GM12878 (cell line): ENCODE measurements around the gene NPDC1. TPM values are rescaled to one million over a fixed set of nuclear protein-coding genes. Genes with fewer than 3 reads are reported as not detected.

Experiments used
- ATAC-seq: fragments of 200-7000 bp; cut with Tn5 transposase; 3 replicates; pipeline ENCODE4 v1.9.1; 2020; ENCODE audit warnings: mild to moderate bottlenecking, moderate library complexity
- BruUV-seq: library from RNA; stranded (reverse); fragments of 400-500 nt; replicated peaks from 2 replicates; lab custom pipeline; 2021; lab: Mats Ljungman, UMichigan
- CTCF ChIA-PET: fragments of 300-600 bp; sonication (Branson Sonifier 250); formaldehyde crosslinking; extraction: SDS; loops from one replicate; lab custom pipeline; 2021; ENCODE audit warnings: inconsistent platforms; lab: Yijun Ruan, JAX
- POLR2A ChIA-PET: fragments of 350-600 bp; formaldehyde crosslinking; extraction: SDS; loops from one replicate; lab custom pipeline; 2021; ENCODE audit warnings: inconsistent platforms; lab: Charles Lee
- RAD21 ChIA-PET: fragments of 300-600 bp; sonication (Branson Sonifier 250); formaldehyde crosslinking; loops from one replicate; lab custom pipeline; 2023; ENCODE audit warnings: antibody characterized with exemption; ENCODE audit not compliant: unreplicated experiment; lab: Charles Lee
- SMC1A ChIA-PET: fragments of 300-600 bp; sonication (Branson Sonifier 250); formaldehyde crosslinking; loops from one replicate; lab custom pipeline; 2023; ENCODE audit not compliant: unreplicated experiment, uncharacterized antibody; lab: Charles Lee
- DNase-seq: peaks from one replicate; pipeline ENCODE4 v3.0.0-alpha.2; 2011; ENCODE audit warnings: low read depth, low spot score
- FAIRE-seq: peaks from 3 replicates; lab custom pipeline; 2011; peaks lifted over from hg19 to GRCh38; lab: Jason Lieb, UNC
- H2AFZ ChIP-seq: 2 replicates; pipeline ENCODE4 v1.6.0; 2011; ENCODE audit warnings: low read depth, low read length, control low read depth; ENCODE audit not compliant: control insufficient read depth
- H3K27ac ChIP-seq: 2 replicates; pipeline ENCODE4 v1.5.1; 2011; ENCODE audit warnings: control low read depth; ENCODE audit not compliant: control insufficient read depth, insufficient read depth
- H3K27me3 ChIP-seq, 2 experiments: replicated peaks in 1 of 2; 2 replicates each; pipeline versions ENCODE4 v1.6.0 to v1.6.1; 2011; ENCODE audit warnings: low read length in 1 of 2; ENCODE audit not compliant: control insufficient read depth in 2 of 2, insufficient read depth in 2 of 2
- H3K36me3 ChIP-seq, 2 experiments: 2 replicates each; pipeline ENCODE4 v1.5.1; 2011; ENCODE audit warnings: low read length in 1 of 2; ENCODE audit not compliant: control insufficient read depth in 2 of 2, insufficient read depth in 2 of 2
- H3K4me1 ChIP-seq: 2 replicates; pipeline ENCODE4 v1.6.1; 2011; ENCODE audit warnings: mild to moderate bottlenecking, low read length, moderate library complexity, mixed read lengths; ENCODE audit not compliant: control insufficient read depth, insufficient read depth
- H3K4me2 ChIP-seq: 2 replicates; pipeline ENCODE4 v1.6.0; 2011; ENCODE audit warnings: control low read depth; ENCODE audit not compliant: control insufficient read depth, insufficient read depth
- H3K4me3 ChIP-seq: fragments of 200-600 bp; sonication (generic); 2 replicates; pipeline ENCODE4 v1.5.1; 2016
- H3K79me2 ChIP-seq: 2 replicates; pipeline ENCODE4 v1.6.0; 2011; ENCODE audit warnings: low read length; ENCODE audit not compliant: control insufficient read depth, insufficient read depth
- H3K9ac ChIP-seq: 2 replicates; pipeline ENCODE4 v1.8.0; 2011; ENCODE audit warnings: low read length, control low read depth, mixed read lengths; ENCODE audit not compliant: control insufficient read depth, insufficient read depth
- H3K9me3 ChIP-seq: replicated peaks from 3 replicates; pipeline ENCODE4 v1.5.1; 2011; ENCODE audit warnings: mild to moderate bottlenecking, low read length; ENCODE audit not compliant: control insufficient read depth, insufficient read depth
- H4K20me1 ChIP-seq: 2 replicates; pipeline ENCODE4 v1.6.0; 2011; ENCODE audit not compliant: control insufficient read depth, insufficient read depth
- BACH1 ChIP-seq: fragments of 450-650 bp; IDR thresholded peaks from 2 replicates; pipeline ENCODE4 v1.6.1; 2017; ENCODE audit warnings: mild to moderate bottlenecking, borderline replicate concordance
- BRCA1 ChIP-seq: IDR thresholded peaks from 2 replicates; pipeline ENCODE4 v1.6.1; 2011; ENCODE audit warnings: low read depth, low read length, improper control_type of control experiment
- ETV6 ChIP-seq, 2 experiments: fragments of 450-650 bp in 1 of 2; IDR thresholded peaks in 1 of 2; conservative IDR thresholded peaks in 1 of 2; 2 replicates each; pipeline ENCODE4 v1.6.1; 2014; ENCODE audit warnings: antibody characterized with exemption in 1 of 2, borderline replicate concordance in 1 of 2, low read depth in 1 of 2, mild to moderate bottlenecking in 1 of 2, moderate library complexity in 1 of 2
- KDM1A ChIP-seq: fragments of 200-600 bp; sonication (generic); IDR thresholded peaks from 2 replicates; pipeline ENCODE4 v1.6.1; 2016; ENCODE audit warnings: borderline replicate concordance
- NFIC ChIP-seq: IDR thresholded peaks from 2 replicates; pipeline ENCODE4 v1.6.1; 2012; ENCODE audit warnings: low read depth, mild to moderate bottlenecking, inconsistent platforms, low read length, moderate library complexity
- TBL1XR1 ChIP-seq: IDR thresholded peaks from 2 replicates; pipeline ENCODE4 v1.6.1; 2012; ENCODE audit warnings: low read depth, low read length, improper control_type of control experiment
- WGBS: methylation state at CpG from one replicate; pipeline ENCODE4 v1.1.6; 2016; ENCODE audit warnings: low lambda C conversion rate; ENCODE audit not compliant: insufficient replicate concordance, insufficient coverage; ENCODE audit errors: missing lambda C conversion rate; 5-methylcytosine and 5-hydroxymethylcytosine counted together
- in situ Hi-C: fragments of 300-500 bp; cut with MboI; formaldehyde crosslinking; loops from 9 replicates; pipeline ENCODE4 v1.14.3; 2018; ENCODE audit warnings: mixed read lengths
- intact Hi-C: fragments of 100-400 bp; cut with micrococcal nuclease; formaldehyde crosslinking; loops from one replicate; pipeline ENCODE4 v1.14.2; 2022; ENCODE audit not compliant: unreplicated experiment
- polyA plus RNA-seq, 11 experiments: library from polyadenylated mRNA; depleted of rRNA in 4 of 11; unstranded in 6 of 11; stranded (reverse) in 5 of 11; fragments of >200 nt; fragmentation: Nextera tagmentation in 4 of 11; fragmentation: Illumina TruSeq in 1 of 11; extraction: Ambion mirVana in 4 of 11; extraction: Trizol in 1 of 11; gene quantifications; 1 replicate in 1 of 11; 2 replicates in 10 of 11; pipeline versions ENCODE4 v1.2.1 to v1.2.3, GENCODE V29; 2011 to 2016; ENCODE audit warnings: inconsistent platforms in 2 of 11, missing spikeins in 2 of 11, low read depth in 1 of 11
- total RNA-seq, 4 experiments: library from RNA; depleted of rRNA in 3 of 4; stranded (reverse); fragments of >200 nt in 3 of 4; fragmentation: Illumina TruSeq in 1 of 4; extraction: Trizol in 1 of 4; gene quantifications; 2 replicates each; pipeline versions ENCODE4 v1.2.1 to v1.2.3, GENCODE V29; 2013 to 2021
- TF ChIP-seq, protein P1 (sequence below): IDR thresholded peaks from 2 replicates; pipeline ENCODE4 v1.6.1; 2012; ENCODE audit warnings: mild to moderate bottlenecking, low read depth, low read length
- TF ChIP-seq, protein P2 (sequence below): IDR thresholded peaks from 2 replicates; pipeline ENCODE4 v1.6.1; 2012; ENCODE audit warnings: low read depth, low read length, improper control_type of control experiment

The NPDC1 gene
- total and polyA plus RNA-seq, 10 of the 15 experiments (the other 5 are each of a cell fraction or from before 2014, with no cell fraction given): 0.04 to 1.7 (median 0.77) TPM; not detected in 2

DNA sequence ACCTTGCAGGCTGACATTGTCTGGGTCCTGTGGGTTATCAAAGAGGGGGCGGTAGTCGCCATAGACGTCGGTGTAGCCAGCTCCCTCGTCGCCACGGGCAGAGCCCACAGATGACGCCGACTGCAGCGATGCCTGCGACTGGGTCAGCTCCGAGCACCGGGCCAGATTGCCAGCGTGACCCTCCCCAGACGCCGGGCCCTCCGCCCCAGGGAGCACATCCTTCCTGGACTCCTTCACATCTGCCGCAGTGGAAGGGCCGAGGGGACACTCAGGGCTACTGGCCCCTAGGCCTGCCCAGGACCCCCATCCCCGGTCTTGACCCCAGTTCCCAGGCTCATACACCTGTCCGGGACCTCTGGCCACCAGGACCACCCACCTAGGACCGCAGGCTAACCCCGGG lies 31.8 kb downstream of the NPDC1 start:
- TF ChIP-seq BACH1 (no peak), NFIC (no peak), BRCA1 (no peak), KDM1A (no peak), ETV6 (conservative IDR thresholded peaks at IDR 0.05 in 1 of 2, IDR thresholded peaks at IDR 0.05 in 1 of 2; ENCODE audit: borderline replicate concordance in 1 of 2, low read depth in 1 of 2) (no peak), TBL1XR1 (no peak)
- TF ChIP-seq, protein P1, sequence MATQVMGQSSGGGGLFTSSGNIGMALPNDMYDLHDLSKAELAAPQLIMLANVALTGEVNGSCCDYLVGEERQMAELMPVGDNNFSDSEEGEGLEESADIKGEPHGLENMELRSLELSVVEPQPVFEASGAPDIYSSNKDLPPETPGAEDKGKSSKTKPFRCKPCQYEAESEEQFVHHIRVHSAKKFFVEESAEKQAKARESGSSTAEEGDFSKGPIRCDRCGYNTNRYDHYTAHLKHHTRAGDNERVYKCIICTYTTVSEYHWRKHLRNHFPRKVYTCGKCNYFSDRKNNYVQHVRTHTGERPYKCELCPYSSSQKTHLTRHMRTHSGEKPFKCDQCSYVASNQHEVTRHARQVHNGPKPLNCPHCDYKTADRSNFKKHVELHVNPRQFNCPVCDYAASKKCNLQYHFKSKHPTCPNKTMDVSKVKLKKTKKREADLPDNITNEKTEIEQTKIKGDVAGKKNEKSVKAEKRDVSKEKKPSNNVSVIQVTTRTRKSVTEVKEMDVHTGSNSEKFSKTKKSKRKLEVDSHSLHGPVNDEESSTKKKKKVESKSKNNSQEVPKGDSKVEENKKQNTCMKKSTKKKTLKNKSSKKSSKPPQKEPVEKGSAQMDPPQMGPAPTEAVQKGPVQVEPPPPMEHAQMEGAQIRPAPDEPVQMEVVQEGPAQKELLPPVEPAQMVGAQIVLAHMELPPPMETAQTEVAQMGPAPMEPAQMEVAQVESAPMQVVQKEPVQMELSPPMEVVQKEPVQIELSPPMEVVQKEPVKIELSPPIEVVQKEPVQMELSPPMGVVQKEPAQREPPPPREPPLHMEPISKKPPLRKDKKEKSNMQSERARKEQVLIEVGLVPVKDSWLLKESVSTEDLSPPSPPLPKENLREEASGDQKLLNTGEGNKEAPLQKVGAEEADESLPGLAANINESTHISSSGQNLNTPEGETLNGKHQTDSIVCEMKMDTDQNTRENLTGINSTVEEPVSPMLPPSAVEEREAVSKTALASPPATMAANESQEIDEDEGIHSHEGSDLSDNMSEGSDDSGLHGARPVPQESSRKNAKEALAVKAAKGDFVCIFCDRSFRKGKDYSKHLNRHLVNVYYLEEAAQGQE: no peak
- TF ChIP-seq, protein P2, sequence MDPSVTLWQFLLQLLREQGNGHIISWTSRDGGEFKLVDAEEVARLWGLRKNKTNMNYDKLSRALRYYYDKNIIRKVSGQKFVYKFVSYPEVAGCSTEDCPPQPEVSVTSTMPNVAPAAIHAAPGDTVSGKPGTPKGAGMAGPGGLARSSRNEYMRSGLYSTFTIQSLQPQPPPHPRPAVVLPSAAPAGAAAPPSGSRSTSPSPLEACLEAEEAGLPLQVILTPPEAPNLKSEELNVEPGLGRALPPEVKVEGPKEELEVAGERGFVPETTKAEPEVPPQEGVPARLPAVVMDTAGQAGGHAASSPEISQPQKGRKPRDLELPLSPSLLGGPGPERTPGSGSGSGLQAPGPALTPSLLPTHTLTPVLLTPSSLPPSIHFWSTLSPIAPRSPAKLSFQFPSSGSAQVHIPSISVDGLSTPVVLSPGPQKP: no peak
- Histone ChIP-seq H3K4me3 (no peak overlapping the region), H3K9me3 (no peaks in the 10 kb centered on the region; the same call in 2 of the 3 replicates), H4K20me1 (no peaks in the 10 kb centered on the region), H3K27me3 (no peaks in the 10 kb centered on the region), H3K4me1 (no peaks in the 10 kb centered on the region), H2AFZ (no peak overlapping the region), H3K79me2 (no peaks in the 10 kb centered on the region), H3K36me3 (no peaks in the 10 kb centered on the region), H3K27ac (no peak overlapping the region), H3K4me2 (no peak overlapping the region), H3K9ac (no peak overlapping the region)
- CTCF ChIA-PET: no interaction called here
- DNase-seq (no peak), FAIRE-seq (no peak), ATAC-seq (no peak)
- BruUV-seq: no TSS peak
- RAD21 ChIA-PET: no interaction called here
- in situ Hi-C loops: no loop called here
- WGBS: 70% methylated on average over 15 of the region's 23 CpGs
- POLR2A ChIA-PET: no interaction called here
- SMC1A ChIA-PET: no interaction called here
- intact Hi-C loops: no loop called here
